NB4 (cell line): ENCODE data around the gene CETP.

Source experiments
- DNase-seq: peaks from one replicate; pipeline ENCODE4 v3.0.0; 2010; ENCODE audit warnings: low read depth
- H3K4me3 ChIP-seq: one replicate; pipeline ENCODE4 v1.5.1; 2011; ENCODE audit warnings: mild to moderate bottlenecking, low read depth, low read length, moderate library complexity
- CTCF ChIP-seq: IDR thresholded peaks from one replicate; pipeline ENCODE4 v1.5.1; 2012; ENCODE audit warnings: low read depth, low read length
- MAX ChIP-seq: IDR thresholded peaks from 2 replicates; pipeline ENCODE4 v1.6.1; 2011; ENCODE audit warnings: low read depth, low read length
- MYC ChIP-seq: IDR thresholded peaks from 2 replicates; pipeline ENCODE4 v1.6.1; 2011; ENCODE audit warnings: low read depth, low read length
- POLR2A ChIP-seq: IDR thresholded peaks from 2 replicates; pipeline ENCODE4 v1.6.1; 2011; ENCODE audit warnings: mild to moderate bottlenecking; ENCODE audit not compliant: insufficient read length; ENCODE audit errors: extremely low read depth

CETP gene

GRCh38 chr16:57031156-57031555 lies 69.4 kb downstream of the CETP start:
- no peak overlapping the region for H3K4me3 ChIP-seq
- no peak for DNase-seq
- no peak for TF ChIP-seq CTCF
- TF ChIP-seq MAX: no peak
- TF ChIP-seq POLR2A: no peak
- TF ChIP-seq MYC: no peak

- H3K4me3 ChIP-seq: no peak overlapping the region
- TF ChIP-seq POLR2A (no peak), MAX (no peak), MYC (no peak), CTCF (no peak)
- no peak for DNase-seq
These were observed 70.6 kb downstream of the CETP start for GRCh38 chr16:57032346-57032745.

- no peak overlapping the region for H3K4me3 ChIP-seq
- TF ChIP-seq POLR2A (no peak), CTCF (no peak), MAX (no peak), MYC (no peak)
- no peak for DNase-seq
These were observed 71.2 kb downstream of the CETP start for GRCh38 chr16:57032931-57033330.
